Stimulated activated CD4-positive, alpha-beta T cell treated with anti-CD3 and anti-CD28 coated beads, TNF-alpha, amount 100 ng/mL, for 4 hours (primary cell): ENCODE measurements around the gene DOCK7.

Experiments used
- DNase-seq, 3 experiments: peaks; one replicate each; pipeline ENCODE4 v3.0.0-alpha.2; 2020; ENCODE audit warnings: low read depth in 3 of 3

Gene DOCK7

DNA sequence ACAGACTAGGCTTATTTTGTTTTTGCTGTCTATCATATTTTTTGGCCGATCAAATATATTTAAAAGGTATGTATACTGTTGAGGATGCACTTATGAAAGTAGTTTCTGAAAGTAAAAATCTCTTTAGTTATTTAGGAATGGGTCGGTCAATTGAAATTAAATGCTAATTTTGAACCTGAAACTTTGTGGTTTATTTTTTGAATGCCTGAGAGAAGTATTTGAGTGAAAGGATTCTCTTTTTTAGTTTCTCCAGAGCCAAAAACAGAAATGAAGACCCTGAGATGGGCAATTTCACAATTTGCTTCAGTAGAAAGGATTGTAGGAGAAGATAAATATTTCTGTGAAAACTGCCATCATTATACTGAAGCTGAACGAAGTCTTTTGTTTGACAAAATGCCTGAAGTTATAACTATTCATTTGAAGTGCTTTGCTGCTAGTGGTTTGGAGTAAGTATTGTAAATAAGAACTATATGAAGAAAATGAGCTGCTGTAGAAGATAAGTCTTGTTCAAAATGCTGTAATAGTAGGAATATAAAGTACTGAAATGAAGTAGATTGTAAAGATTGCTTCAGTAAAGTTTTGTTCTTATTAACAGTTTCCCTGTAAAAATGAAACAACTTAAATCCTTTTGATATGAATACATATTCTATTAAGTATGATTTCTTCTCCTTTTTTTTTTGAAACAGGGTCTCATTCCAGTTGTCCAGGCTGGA, 239.8 kb downstream of the DOCK7 start:
- DNase-seq: no peak

- no peak for DNase-seq
Observed at GRCh38 chr1:62444701-62445100, 243.5 kb downstream of the DOCK7 start.

GRCh38 chr1:62439652-62440371, 248.4 kb downstream of the DOCK7 start:
- no peak for DNase-seq

- DNase-seq: no peak
Observed at GRCh38 chr1:62438163-62438562, 250.0 kb downstream of the DOCK7 start.

- DNase-seq: peak in 2 of 3 experiments; percentile 16 to 42
Observed at GRCh38 chr1:62437273-62437940, 250.8 kb downstream of the DOCK7 start.

GRCh38 chr1:62436466-62437272, 251.5 kb downstream of the DOCK7 start, which contains the start of gene USP1:
Gene USP1 (plus strand): TSS chr1:62437049. CDS start chr1:62439868, 2,819 bp downstream.
- peak; percentile 86 to 95 (median 93) for DNase-seq

DNA sequence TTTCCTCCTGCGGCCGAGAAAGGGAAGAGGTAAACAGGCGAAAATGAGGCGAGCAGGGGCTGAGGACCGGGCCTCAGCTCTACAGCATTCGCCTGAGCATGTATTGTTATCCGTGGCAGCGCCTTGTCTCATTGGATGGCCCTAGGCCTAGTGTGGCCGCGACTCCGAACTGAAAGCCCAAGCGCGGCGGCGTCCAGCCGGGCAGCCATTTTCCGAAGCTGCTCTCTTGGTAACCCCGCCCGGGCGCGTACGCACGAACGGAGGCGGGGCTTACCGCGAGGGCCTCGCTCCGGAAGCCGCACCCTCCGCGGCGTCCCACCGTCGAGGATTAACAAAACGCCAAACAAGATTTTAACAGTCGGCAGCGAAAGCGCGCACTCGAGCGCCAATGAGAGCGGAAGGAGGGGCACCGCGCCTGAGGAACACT, 252.1 kb downstream of the DOCK7 start:
- peak; percentile 88 to 93 (median 93) for DNase-seq

DNA sequence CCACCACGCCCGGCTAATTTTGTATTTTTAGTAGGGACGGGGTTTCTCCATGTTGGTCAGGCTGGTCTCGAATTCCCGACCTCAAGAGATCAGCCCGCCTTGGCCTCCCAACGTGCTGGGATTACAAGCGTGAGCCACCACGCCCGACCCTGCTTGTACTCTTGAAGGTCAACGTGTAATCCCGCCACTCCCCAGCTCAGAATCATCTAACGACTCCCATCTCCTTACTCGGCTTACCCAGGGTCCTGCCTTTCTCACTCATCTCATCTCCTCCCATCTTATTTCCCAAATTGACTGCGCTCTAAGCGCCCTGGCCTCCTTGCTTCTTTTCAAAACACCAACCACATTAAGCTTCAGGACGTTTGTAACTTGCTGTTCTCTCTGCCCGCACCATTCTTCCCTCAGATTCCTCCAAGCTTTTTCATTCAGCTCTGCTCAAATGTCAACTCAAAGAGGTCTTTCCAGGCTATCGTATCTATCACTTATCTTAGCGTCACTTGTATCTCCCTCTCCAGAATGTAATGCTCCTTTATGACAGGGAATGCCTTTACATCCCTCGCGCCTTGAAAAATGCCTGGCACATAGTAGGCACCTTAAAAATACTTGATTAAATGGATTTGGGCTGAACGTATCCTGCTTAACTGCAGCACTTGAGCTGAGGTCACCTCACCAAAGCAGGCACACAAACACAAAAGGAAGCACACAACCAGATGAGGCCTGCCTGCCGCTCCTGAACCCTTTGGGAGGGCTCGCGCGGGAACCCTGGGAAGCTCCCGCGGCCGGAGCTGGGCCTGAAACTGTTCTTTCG, 252.8 kb downstream of the DOCK7 start:
- no peak for DNase-seq

GRCh38 chr1:62434618-62435001, 253.6 kb downstream of the DOCK7 start:
- DNase-seq: no peak

DNA sequence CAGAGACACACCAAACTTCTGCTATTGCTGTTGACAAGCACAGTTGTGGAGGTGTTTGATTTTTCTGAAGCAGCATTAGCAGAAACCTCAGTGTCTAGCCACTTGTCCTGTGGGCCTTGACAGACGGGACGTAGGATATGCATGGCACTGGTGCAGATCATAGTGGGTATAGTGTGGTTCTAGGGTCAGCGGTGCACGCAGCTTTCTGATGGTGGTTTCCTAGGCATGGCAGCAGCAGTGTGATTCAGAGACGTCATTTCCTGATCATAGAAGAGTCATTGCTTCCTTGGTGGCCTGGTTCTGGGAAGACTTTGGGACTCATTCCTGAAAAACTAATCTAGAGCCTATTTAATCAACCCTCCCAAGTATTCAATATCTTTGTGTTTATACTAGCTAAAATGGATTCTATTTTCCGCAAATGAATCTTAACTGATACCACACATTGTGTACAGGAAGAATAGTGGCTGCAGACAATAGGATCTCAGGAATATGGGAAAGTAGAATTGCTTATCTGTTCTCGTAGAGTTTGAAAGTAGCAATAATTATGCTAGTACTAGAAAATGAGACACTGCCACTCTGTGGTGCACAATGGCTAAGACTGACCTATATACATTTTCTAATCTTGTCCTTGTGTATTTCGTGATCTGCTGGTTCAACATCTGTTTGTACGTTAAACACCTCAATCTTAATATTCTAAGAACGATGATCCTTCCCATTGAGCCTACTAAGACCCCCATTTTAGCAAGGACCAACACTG, 254.1 kb downstream of the DOCK7 start:
- no peak for DNase-seq

DNA sequence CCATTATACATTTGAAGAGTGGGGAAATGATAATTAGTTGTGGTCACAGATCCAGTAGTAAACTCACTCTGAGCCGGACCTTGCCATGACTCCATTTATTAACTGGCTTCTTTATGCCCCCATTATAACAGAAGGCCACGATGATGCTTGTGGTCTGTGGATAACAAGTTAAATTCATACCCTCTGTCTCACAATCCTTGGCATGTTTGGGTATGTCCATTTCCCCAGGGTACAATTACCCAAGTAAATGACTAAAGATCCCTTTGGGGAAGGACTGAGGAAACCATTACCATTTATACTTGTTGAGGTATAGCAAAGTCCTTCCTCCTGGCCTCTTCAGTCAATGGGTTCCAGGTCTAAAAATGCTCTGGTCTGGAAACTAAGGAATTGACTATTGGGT, 258.6 kb downstream of the DOCK7 start:
- no peak for DNase-seq

DNA sequence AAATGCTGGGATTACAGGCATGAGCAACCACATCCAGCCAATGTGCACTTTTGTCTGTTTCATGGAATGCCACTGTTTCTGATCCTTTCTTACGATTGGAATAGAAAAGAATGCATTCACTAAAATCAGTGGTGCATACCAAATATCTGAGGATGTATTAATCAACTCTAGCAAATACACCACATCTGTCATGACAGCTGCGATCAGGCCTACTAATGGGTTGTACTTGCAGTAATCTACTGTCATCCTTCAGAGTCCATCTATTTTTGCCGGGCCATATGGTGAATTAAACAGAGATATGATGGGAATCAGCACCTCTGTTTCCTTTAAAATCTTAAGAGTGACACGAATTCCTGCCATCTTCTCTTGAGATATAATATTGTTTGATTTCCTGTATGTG, 259.8 kb downstream of the DOCK7 start:
- DNase-seq: no peak

GRCh38 chr1:62426794-62427193, 261.4 kb downstream of the DOCK7 start:
- DNase-seq: no peak

GRCh38 chr1:62426237-62426636, 261.9 kb downstream of the DOCK7 start:
- no peak for DNase-seq

- no peak for DNase-seq
Observed at GRCh38 chr1:62425041-62425440, 263.1 kb downstream of the DOCK7 start.

DNA sequence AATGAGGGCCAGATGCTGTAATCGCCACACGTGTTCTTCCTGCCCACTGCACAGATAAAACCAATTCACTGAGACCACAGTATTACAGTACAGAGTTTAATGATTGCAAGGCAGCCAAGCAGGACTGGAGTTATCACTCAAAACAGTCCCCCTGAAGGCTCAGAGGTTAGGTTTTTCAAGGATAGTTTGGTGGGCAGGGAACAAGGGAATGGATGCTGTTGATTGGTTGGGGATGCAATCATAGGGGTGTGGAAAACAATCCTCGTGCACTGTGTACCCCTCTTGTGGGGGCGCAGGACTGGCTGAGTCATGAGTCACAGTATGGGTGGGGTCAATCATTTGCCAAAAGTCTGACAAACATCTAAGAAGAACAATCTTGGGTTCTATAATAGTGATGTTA, 263.8 kb downstream of the DOCK7 start:
- no peak for DNase-seq

GRCh38 chr1:62423580-62424242, 264.5 kb downstream of the DOCK7 start:
- no peak for DNase-seq

GRCh38 chr1:62420214-62420613, 268.0 kb downstream of the DOCK7 start:
- DNase-seq: no peak

DNA sequence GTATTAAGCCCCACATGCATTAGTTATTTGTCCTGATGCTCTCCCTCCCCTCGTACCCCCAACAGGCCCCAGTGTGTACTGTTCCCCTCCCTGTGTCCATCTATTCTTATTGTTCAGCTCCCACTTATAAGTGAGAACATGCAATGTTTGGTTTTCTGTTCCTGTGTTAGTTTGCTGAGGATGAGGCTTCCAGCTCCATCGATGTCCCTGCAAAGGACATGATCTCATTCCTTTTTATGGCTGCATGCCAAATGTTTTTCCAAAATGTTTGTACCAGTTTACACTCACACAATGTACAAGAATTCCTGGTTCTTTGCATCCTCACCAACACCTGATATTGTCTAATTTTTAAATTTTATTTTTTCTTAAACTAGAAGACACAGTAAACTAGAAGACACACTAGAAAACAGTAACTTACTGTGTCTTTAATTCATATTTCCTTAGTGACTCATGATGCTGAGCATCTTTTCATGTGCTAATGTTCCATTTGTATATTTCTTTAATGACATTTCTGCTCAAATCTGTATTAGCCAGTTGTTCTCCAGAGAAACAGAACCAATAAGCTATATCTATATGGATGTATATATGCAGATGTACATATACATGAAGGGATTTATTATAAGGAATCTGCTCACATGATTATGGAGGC, 270.7 kb downstream of the DOCK7 start:
- no peak for DNase-seq
